22Rv1 (cell line): ENCODE results near the gene CD59.

Source experiments
- ZFX ChIP-seq: fragments of 450-650 bp; IDR thresholded peaks from 2 replicates; pipeline ENCODE4 v1.6.1; 2017; ENCODE audit warnings: antibody characterized with exemption, borderline replicate concordance
- TF ChIP-seq, protein P1 (sequence below): fragments of 450-650 bp; IDR thresholded peaks from 2 replicates; pipeline ENCODE4 v1.5.1; 2017; ENCODE audit warnings: mild to moderate bottlenecking

DNA sequence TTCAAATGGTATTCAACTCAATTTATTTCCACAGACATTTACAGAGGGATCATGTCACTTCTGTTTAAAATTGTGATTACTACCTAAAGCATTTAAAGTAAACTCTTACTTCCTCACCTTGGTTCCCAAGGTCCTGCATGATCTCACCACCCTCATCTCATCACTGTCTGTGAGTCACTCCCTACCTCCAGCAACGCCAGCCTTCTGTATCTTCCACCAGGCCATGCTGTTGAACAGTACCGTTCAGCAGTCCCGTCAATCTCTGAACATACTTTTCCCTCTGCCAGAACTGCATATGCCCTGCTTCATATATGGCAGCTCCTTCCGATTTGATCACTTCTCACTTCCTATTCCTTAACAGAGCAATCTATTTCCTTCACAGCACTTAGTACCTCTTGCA lies 36.1 kb upstream of the CD59 start:
- TF ChIP-seq, protein P1, sequence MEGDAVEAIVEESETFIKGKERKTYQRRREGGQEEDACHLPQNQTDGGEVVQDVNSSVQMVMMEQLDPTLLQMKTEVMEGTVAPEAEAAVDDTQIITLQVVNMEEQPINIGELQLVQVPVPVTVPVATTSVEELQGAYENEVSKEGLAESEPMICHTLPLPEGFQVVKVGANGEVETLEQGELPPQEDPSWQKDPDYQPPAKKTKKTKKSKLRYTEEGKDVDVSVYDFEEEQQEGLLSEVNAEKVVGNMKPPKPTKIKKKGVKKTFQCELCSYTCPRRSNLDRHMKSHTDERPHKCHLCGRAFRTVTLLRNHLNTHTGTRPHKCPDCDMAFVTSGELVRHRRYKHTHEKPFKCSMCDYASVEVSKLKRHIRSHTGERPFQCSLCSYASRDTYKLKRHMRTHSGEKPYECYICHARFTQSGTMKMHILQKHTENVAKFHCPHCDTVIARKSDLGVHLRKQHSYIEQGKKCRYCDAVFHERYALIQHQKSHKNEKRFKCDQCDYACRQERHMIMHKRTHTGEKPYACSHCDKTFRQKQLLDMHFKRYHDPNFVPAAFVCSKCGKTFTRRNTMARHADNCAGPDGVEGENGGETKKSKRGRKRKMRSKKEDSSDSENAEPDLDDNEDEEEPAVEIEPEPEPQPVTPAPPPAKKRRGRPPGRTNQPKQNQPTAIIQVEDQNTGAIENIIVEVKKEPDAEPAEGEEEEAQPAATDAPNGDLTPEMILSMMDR = no peak
- no peak for TF ChIP-seq ZFX
